MM.1S (cell line): ENCODE measurements around the gene MROH7.

ENCODE experiments used
- DNase-seq: peaks from one replicate; pipeline ENCODE4 v3.0.0-alpha.2; 2015
- H2AFZ ChIP-seq: fragments of 300-600 bp; sonication (generic); 2 replicates; pipeline ENCODE4 v1.6.0; 2016; ENCODE audit warnings: antibody characterized with exemption, low read length
- H3F3A ChIP-seq: fragments of 300-600 bp; sonication (generic); 2 replicates; pipeline ENCODE4 v1.6.1; 2016; ENCODE audit warnings: mild to moderate bottlenecking, antibody characterized with exemption, low read length, moderate library complexity, mixed read lengths; ENCODE audit not compliant: insufficient read depth
- H3K27ac ChIP-seq: fragments of 300-600 bp; sonication (generic); 2 replicates; pipeline ENCODE4 v1.5.1; 2016; ENCODE audit warnings: mild to moderate bottlenecking, low read length
- H3K27me3 ChIP-seq: fragments of 300-600 bp; sonication (generic); replicated peaks from 2 replicates; pipeline ENCODE4 v1.6.0; 2016; ENCODE audit warnings: low read length; ENCODE audit not compliant: insufficient read depth
- H3K36me3 ChIP-seq: fragments of 300-600 bp; sonication (generic); replicated peaks from 2 replicates; pipeline ENCODE4 v1.6.1; 2016; ENCODE audit warnings: mild to moderate bottlenecking, low read length, mixed read lengths; ENCODE audit not compliant: insufficient read depth
- H3K4me1 ChIP-seq: fragments of 300-600 bp; sonication (generic); 2 replicates; pipeline ENCODE4 v1.6.1; 2016; ENCODE audit warnings: low read length, mixed read lengths
- H3K4me2 ChIP-seq: fragments of 300-600 bp; sonication (generic); 2 replicates; pipeline ENCODE4 v1.6.0; 2016; ENCODE audit warnings: low read depth, low read length
- H3K4me3 ChIP-seq: fragments of 300-600 bp; sonication (generic); 2 replicates; pipeline ENCODE4 v1.5.1; 2016; ENCODE audit warnings: low read length, mixed read lengths
- H3K79me2 ChIP-seq: fragments of 300-600 bp; sonication (generic); 2 replicates; pipeline ENCODE4 v1.6.1; 2016; ENCODE audit warnings: mixed run types, low read length, mixed read lengths
- H3K9ac ChIP-seq: fragments of 300-600 bp; sonication (generic); 2 replicates; pipeline ENCODE4 v1.6.1; 2016; ENCODE audit warnings: low read length, mixed read lengths
- H3K9me2 ChIP-seq: fragments of 300-600 bp; sonication (generic); replicated peaks from 2 replicates; pipeline ENCODE4 v1.6.1; 2016; ENCODE audit warnings: mild to moderate bottlenecking, low read length, mixed read lengths; ENCODE audit not compliant: insufficient read depth
- H3K9me3 ChIP-seq: fragments of 300-600 bp; sonication (generic); replicated peaks from 2 replicates; pipeline ENCODE4 v1.6.1; 2016; ENCODE audit warnings: mild to moderate bottlenecking, low read length, mixed read lengths; ENCODE audit not compliant: insufficient read depth
- H4K20me1 ChIP-seq: fragments of 300-600 bp; sonication (generic); 2 replicates; pipeline ENCODE4 v1.6.1; 2016; ENCODE audit warnings: mild to moderate bottlenecking, low read length, moderate library complexity, mixed read lengths; ENCODE audit not compliant: insufficient read depth
- CTCF ChIP-seq: fragments of 300-600 bp; sonication (generic); IDR thresholded peaks from 2 replicates; pipeline ENCODE4 v1.5.1; 2016; ENCODE audit warnings: antibody characterized with exemption, low read length, mixed read lengths
- EZH2 ChIP-seq: fragments of 300-600 bp; sonication (generic); optimal IDR thresholded peaks from 2 replicates; pipeline ENCODE3; 2017; ENCODE audit warnings: low read depth, mild to moderate bottlenecking, antibody characterized with exemption, low read length, mixed read lengths
- EZH2phosphoT487 ChIP-seq: fragments of 300-600 bp; sonication (generic); IDR thresholded peaks from 2 replicates; pipeline ENCODE4 v1.6.1; 2018; ENCODE audit warnings: antibody characterized with exemption, low read length

MROH7 gene

GRCh38 chr1:54741531-54741930, 99.9 kb downstream of the MROH7 start:
- no peaks in the 10 kb centered on the region for H3K9me2 ChIP-seq
- TF ChIP-seq EZH2phosphoT487 = no peak
- TF ChIP-seq CTCF = no peak
- TF ChIP-seq EZH2 = no peak
- no peaks in the 10 kb centered on the region for H3K4me1 ChIP-seq

GRCh38 chr1:54742282-54742681, 100.7 kb downstream of the MROH7 start:
- Histone ChIP-seq H3K36me3 (0 out of 2 replicates have a peak, but pooled peaks cover 4% of the 10 kb centered on the region), H3K4me2 (no peak overlapping the region)

More at GRCh38 chr1:54741531-54741930, 99.9 kb downstream of the MROH7 start:
- no peaks in the 10 kb centered on the region for H3K79me2 ChIP-seq
- no peaks in the 10 kb centered on the region for H4K20me1 ChIP-seq
- H3K36me3 ChIP-seq = 0 out of 2 replicates have a peak, but pooled peaks cover 4% of the 10 kb centered on the region
- H3K9me3 ChIP-seq = no peaks in the 10 kb centered on the region
- H2AFZ ChIP-seq = no peak overlapping the region
- H3K27ac ChIP-seq = no peak overlapping the region
- H3K9ac ChIP-seq = no peak overlapping the region
- no peak overlapping the region for H3K4me3 ChIP-seq
- H3K27me3 ChIP-seq = no peaks in the 10 kb centered on the region
- no peaks in the 10 kb centered on the region for H3F3A ChIP-seq
- DNase-seq = no peak
- no peak overlapping the region for H3K4me2 ChIP-seq

GRCh38 chr1:54743416-54744226, 102.0 kb downstream of the MROH7 start:
- H3K9me3 ChIP-seq = no peaks in the 10 kb centered on the region
- H3K27me3 ChIP-seq = no peaks in the 10 kb centered on the region
- no peak overlapping the region for H3K4me3 ChIP-seq
- no peaks in the 10 kb centered on the region for H3F3A ChIP-seq
- H3K4me2 ChIP-seq = no peak overlapping the region
- no peaks in the 10 kb centered on the region for H3K79me2 ChIP-seq
- no peak overlapping the region for H3K27ac ChIP-seq
- H3K9ac ChIP-seq = no peak overlapping the region
- DNase-seq = no peak
- 0 out of 2 replicates have a peak, but pooled peaks cover 4% of the 10 kb centered on the region for H3K36me3 ChIP-seq
- no peaks in the 10 kb centered on the region for H3K4me1 ChIP-seq
- H4K20me1 ChIP-seq = no peaks in the 10 kb centered on the region
- TF ChIP-seq EZH2 = no peak
- no peak for TF ChIP-seq EZH2phosphoT487
- TF ChIP-seq CTCF = no peak
- H2AFZ ChIP-seq = no peak overlapping the region
- no peaks in the 10 kb centered on the region for H3K9me2 ChIP-seq

More at GRCh38 chr1:54742282-54742681, 100.7 kb downstream of the MROH7 start:
- H3F3A ChIP-seq = no peaks in the 10 kb centered on the region
- no peak for DNase-seq
- no peaks in the 10 kb centered on the region for H3K27me3 ChIP-seq
- no peaks in the 10 kb centered on the region for H3K4me1 ChIP-seq
- H3K9ac ChIP-seq = no peak overlapping the region
- no peak overlapping the region for H3K4me3 ChIP-seq
- H4K20me1 ChIP-seq = no peaks in the 10 kb centered on the region
- no peak overlapping the region for H3K27ac ChIP-seq
- no peaks in the 10 kb centered on the region for H3K9me2 ChIP-seq
- TF ChIP-seq EZH2phosphoT487 (no peak), EZH2 (no peak), CTCF (no peak)
- H3K9me3 ChIP-seq = no peaks in the 10 kb centered on the region
- no peaks in the 10 kb centered on the region for H3K79me2 ChIP-seq
- H2AFZ ChIP-seq = no peak overlapping the region
